Right lobe of liver (tissue), 6 donors: ENCODE data around the gene VPREB3. TPM values are rescaled to one million over a fixed set of nuclear protein-coding genes. Genes with fewer than 3 reads are reported as not detected.

Experiments used
- ATAC-seq, 4 donors: fragments of 200-7000 bp; cut with Tn5 transposase; one replicate each; pipeline ENCODE4 v1.9.1; 2020; ENCODE audit warnings: mild to moderate bottlenecking in 4 of 4, moderate library complexity in 4 of 4
- DNase-seq, 3 donors: peaks; one replicate each; pipeline ENCODE4 v3.0.0-alpha.2; 2020
- H3K27ac ChIP-seq, 3 donors: fragments of 200-600 bp; one replicate each; pipeline ENCODE4 v1.8.0; 2022
- H3K27me3 ChIP-seq, 2 donors: fragments of 200-600 bp; one replicate each; pipeline ENCODE4 v1.8.0; 2022
- H3K36me3 ChIP-seq, 4 donors: fragments of 200-600 bp; sonication (generic) in 1 of 4; one replicate each; pipeline versions ENCODE4 v1.5.1 to v1.8.0; 2017 to 2022; ENCODE audit warnings: control low read depth in 1 of 4
- H3K4me1 ChIP-seq, 4 donors: fragments of 200-600 bp; sonication (generic) in 1 of 4; one replicate each; pipeline versions ENCODE4 v1.5.1 to v1.8.0; 2017 to 2022; ENCODE audit warnings: control low read depth in 1 of 4
- H3K4me3 ChIP-seq, 3 donors: fragments of 200-600 bp; one replicate each; pipeline ENCODE4 v1.8.0; 2022
- H3K9me3 ChIP-seq, 4 donors: fragments of 200-600 bp; sonication (generic) in 1 of 4; one replicate each; pipeline versions ENCODE4 v1.5.1 to v1.8.0; 2017 to 2022; ENCODE audit warnings: control low read depth in 1 of 4
- POLR2A ChIP-seq: fragments of 450-650 bp; IDR thresholded peaks from one replicate; pipeline ENCODE4 v1.6.1; 2017; ENCODE audit warnings: antibody characterized with exemption, mild to moderate bottlenecking
- WGBS: methylation state at CpG from one replicate; pipeline ENCODE4 v1.1.6; 2018; ENCODE audit warnings: low coverage, low lambda C conversion rate; ENCODE audit not compliant: insufficient coverage; ENCODE audit errors: missing lambda C conversion rate; 5-methylcytosine and 5-hydroxymethylcytosine counted together
- intact Hi-C, 2 donors: fragments of 100-400 bp; cut with DNase I; formaldehyde crosslinking; loops; one replicate each; pipeline versions ENCODE4 v1.11.2 to v1.14.1; 2022
- total RNA-seq, 6 experiments: library from RNA; depleted of rRNA in 2 of 6; stranded (reverse); fragments of >200 nt in 2 of 6; fragmentation: NEBNext Ultra II Directional in 3 of 6; extraction: Animal tissue kit (Norgen Biotek cat#: 25700) in 3 of 6; gene quantifications; one replicate each; pipeline versions ENCODE4 v1.1.0 to v1.2.4, GENCODE V29; 2016 to 2023
- TF ChIP-seq, protein P1 (sequence below), 4 donors: fragments of 200-600 bp in 3 of 4; fragments of 450-650 bp in 1 of 4; IDR thresholded peaks; one replicate each; pipeline versions ENCODE4 v1.5.1 to v1.8.0; 2016 to 2022; ENCODE audit warnings: antibody characterized with exemption in 4 of 4, mild to moderate bottlenecking in 2 of 4
- donor health status: DM: no; HTN: yes; CAD: no.
- donor health status: DM: no; HTN: no; CAD: no.
- donor health status: DM: no; HTN: no; CAD: no.
- donor health status: DM: no; HTN: yes; CAD: no.
- donor health status: DM: no; HTN: yes; CAD: no.

Gene VPREB3
- total RNA-seq, 6 experiments from 2014 or later = 0.59 to 3.9 (median 0.70) TPM; not detected in 1

DNA sequence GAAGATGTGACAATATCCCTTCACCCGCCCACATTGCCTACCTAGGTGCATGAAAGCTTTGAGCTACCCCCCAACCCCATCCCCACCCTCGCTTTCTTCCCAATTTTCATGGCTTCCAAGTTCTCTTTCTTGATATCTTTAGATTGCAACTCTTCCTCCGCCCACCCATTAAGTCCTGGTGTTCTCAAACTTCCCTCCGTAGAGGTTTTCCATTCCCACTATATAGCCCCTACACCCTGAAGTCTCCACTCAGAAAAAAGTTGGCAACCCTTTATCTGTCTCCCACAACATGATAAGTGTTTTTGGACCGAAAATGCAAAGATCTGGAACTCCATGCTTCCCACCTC, 3.9 kb downstream of the VPREB3 start:
- 33% methylated on average over 5 of the region's 5 CpGs for WGBS
- H3K27me3 ChIP-seq = no peaks in the 10 kb centered on the region
- no peaks in the 10 kb centered on the region for H3K36me3 ChIP-seq
- TF ChIP-seq POLR2A = no peak
- TF ChIP-seq, protein P1, sequence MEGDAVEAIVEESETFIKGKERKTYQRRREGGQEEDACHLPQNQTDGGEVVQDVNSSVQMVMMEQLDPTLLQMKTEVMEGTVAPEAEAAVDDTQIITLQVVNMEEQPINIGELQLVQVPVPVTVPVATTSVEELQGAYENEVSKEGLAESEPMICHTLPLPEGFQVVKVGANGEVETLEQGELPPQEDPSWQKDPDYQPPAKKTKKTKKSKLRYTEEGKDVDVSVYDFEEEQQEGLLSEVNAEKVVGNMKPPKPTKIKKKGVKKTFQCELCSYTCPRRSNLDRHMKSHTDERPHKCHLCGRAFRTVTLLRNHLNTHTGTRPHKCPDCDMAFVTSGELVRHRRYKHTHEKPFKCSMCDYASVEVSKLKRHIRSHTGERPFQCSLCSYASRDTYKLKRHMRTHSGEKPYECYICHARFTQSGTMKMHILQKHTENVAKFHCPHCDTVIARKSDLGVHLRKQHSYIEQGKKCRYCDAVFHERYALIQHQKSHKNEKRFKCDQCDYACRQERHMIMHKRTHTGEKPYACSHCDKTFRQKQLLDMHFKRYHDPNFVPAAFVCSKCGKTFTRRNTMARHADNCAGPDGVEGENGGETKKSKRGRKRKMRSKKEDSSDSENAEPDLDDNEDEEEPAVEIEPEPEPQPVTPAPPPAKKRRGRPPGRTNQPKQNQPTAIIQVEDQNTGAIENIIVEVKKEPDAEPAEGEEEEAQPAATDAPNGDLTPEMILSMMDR (IDR thresholded peaks at IDR 0.05) = no peak
- no peaks in the 10 kb centered on the region for H3K4me1 ChIP-seq
- ATAC-seq (no peak), DNase-seq (no peak)
- H3K27ac ChIP-seq = peak overlapping the region in 1 of 3 donors; percentile 47
- no peaks in the 10 kb centered on the region for H3K9me3 ChIP-seq
- intact Hi-C loops = no loop called here
- H3K4me3 ChIP-seq = peak overlapping the region; percentile 59 to 69 (median 63)

GRCh38 chr22:23749841-23750301, 4.4 kb downstream of the VPREB3 start:
- intact Hi-C loops = no loop called here
- H3K4me3 ChIP-seq = no peak overlapping the region
- ATAC-seq (no peak), DNase-seq (no peak)
- peaks cover 0 to 3% (median 0%) of the 10 kb centered on the region in 4 donors for H3K36me3 ChIP-seq
- no peaks in the 10 kb centered on the region for H3K4me1 ChIP-seq
- 76% methylated on average over 12 of the region's 12 CpGs for WGBS
- H3K27ac ChIP-seq = no peak overlapping the region
- H3K27me3 ChIP-seq = no peaks in the 10 kb centered on the region
- H3K9me3 ChIP-seq = no peaks in the 10 kb centered on the region
- no peak for TF ChIP-seq POLR2A
- TF ChIP-seq, protein P1 (IDR thresholded peaks at IDR 0.05) = no peak

DNA sequence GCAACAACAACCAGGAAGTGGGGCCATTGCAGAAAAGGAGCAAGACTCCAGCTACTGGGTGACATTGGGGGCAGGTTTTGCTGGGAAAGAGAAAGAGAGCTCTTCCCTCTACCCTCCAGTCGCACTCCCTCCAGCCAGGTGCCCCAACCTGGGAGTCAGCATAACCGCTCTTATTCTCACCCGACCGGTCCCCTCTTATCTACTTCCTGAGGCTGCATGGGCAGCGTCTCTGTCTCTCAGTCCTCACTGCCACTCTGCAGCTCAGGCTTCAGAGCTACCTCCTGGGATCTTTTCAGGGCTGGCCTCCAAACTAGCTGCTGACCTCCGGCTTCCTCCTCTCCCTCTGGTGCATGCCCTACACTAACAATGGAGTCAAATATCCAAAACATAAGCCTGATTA, 8.4 kb downstream of the VPREB3 start:
- H3K4me1 ChIP-seq = no peaks in the 10 kb centered on the region
- WGBS = no CpG with 5 or more reads among the region's 6 CpGs
- H3K9me3 ChIP-seq = no peaks in the 10 kb centered on the region
- H3K4me3 ChIP-seq = no peak overlapping the region
- ATAC-seq = no peak
- TF ChIP-seq, protein P1 (IDR thresholded peaks at IDR 0.05) = no peak
- TF ChIP-seq POLR2A = no peak
- H3K27me3 ChIP-seq = no peaks in the 10 kb centered on the region
- intact Hi-C loops = no loop called here
- no peak overlapping the region for H3K27ac ChIP-seq
- no peak for DNase-seq
- H3K36me3 ChIP-seq = peaks cover 0 to 7% (median 0%) of the 10 kb centered on the region in 4 donors

- peaks cover 0 to 7% (median 0%) of the 10 kb centered on the region in 4 donors for H3K36me3 ChIP-seq
- DNase-seq = no peak
- WGBS = 100% methylated on average over 5 of the region's 14 CpGs
- no peaks in the 10 kb centered on the region for H3K27me3 ChIP-seq
- intact Hi-C loops = no loop called here
- H3K27ac ChIP-seq = no peak overlapping the region
- no peaks in the 10 kb centered on the region for H3K4me1 ChIP-seq
- no peak overlapping the region for H3K4me3 ChIP-seq
- no peak for ATAC-seq
- H3K9me3 ChIP-seq = no peaks in the 10 kb centered on the region
- TF ChIP-seq, protein P1 (IDR thresholded peaks at IDR 0.05) = no peak
- TF ChIP-seq POLR2A = no peak
These were observed 9.7 kb downstream of the VPREB3 start for GRCh38 chr22:23744485-23744884.

- no peaks in the 10 kb centered on the region for H3K9me3 ChIP-seq
- TF ChIP-seq, protein P1 (IDR thresholded peaks at IDR 0.05) = no peak
- no peak for TF ChIP-seq POLR2A
- no peak overlapping the region for H3K27ac ChIP-seq
- no peaks in the 10 kb centered on the region for H3K27me3 ChIP-seq
- DNase-seq = no peak
- no peak for ATAC-seq
- peaks cover 0 to 7% (median 0%) of the 10 kb centered on the region in 4 donors for H3K36me3 ChIP-seq
- intact Hi-C loops = no loop called here
- no peak overlapping the region for H3K4me3 ChIP-seq
- WGBS = 76% methylated on average over 3 of the region's 13 CpGs
- H3K4me1 ChIP-seq = no peaks in the 10 kb centered on the region
These were observed 10.2 kb downstream of the VPREB3 start for GRCh38 chr22:23744001-23744400.
